IMR-90 (cell line): Measurements from ENCODE around the gene SLC66A3.

Source experiments
- BHLHE40 ChIP-seq: fragments of 150-350 bp; IDR thresholded peaks from 2 replicates; pipeline ENCODE4 v1.6.1; 2016; ENCODE audit warnings: mild to moderate bottlenecking, low read depth, low read length
- CEBPB ChIP-seq: IDR thresholded peaks from 2 replicates; pipeline ENCODE4 v1.6.1; 2012; ENCODE audit warnings: low read depth, low read length, improper control_type of control experiment
- POLR2A ChIP-seq: IDR thresholded peaks from 2 replicates; pipeline ENCODE4 v1.6.1; 2012; ENCODE audit warnings: mild to moderate bottlenecking, low read depth, low read length
- RFX5 ChIP-seq: IDR thresholded peaks from 2 replicates; pipeline ENCODE4 v1.8.0; 2012; ENCODE audit warnings: low read depth, mild to moderate bottlenecking, low read length, moderate library complexity
- TF ChIP-seq, protein P1 (sequence below): conservative IDR thresholded peaks from 2 replicates; pipeline ENCODE4 v1.5.1; 2012; ENCODE audit warnings: mild to moderate bottlenecking, low read depth, low read length, improper control_type of control experiment

DNA sequence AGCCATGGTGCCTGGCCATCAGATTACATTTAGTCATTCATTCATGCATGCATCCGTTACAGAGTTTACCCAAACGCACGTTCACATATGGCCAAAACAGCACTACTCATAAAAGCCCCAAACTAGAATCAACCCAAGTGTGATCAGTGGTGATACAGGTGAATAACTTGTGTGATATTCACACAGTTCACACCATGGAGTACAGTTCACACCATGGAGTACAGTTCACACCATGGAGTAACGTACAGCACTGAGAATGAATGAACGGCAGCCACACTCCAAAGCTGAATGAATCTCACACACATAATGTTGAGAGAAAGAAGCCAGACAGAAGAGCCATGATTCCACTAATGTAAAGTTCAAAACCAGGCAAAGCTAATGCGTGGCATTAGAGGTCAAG lies 12.3 kb upstream of the SLC66A3 start:
- TF ChIP-seq, protein P1, sequence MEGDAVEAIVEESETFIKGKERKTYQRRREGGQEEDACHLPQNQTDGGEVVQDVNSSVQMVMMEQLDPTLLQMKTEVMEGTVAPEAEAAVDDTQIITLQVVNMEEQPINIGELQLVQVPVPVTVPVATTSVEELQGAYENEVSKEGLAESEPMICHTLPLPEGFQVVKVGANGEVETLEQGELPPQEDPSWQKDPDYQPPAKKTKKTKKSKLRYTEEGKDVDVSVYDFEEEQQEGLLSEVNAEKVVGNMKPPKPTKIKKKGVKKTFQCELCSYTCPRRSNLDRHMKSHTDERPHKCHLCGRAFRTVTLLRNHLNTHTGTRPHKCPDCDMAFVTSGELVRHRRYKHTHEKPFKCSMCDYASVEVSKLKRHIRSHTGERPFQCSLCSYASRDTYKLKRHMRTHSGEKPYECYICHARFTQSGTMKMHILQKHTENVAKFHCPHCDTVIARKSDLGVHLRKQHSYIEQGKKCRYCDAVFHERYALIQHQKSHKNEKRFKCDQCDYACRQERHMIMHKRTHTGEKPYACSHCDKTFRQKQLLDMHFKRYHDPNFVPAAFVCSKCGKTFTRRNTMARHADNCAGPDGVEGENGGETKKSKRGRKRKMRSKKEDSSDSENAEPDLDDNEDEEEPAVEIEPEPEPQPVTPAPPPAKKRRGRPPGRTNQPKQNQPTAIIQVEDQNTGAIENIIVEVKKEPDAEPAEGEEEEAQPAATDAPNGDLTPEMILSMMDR = no peak
- TF ChIP-seq CEBPB = no peak
- no peak for TF ChIP-seq RFX5
- TF ChIP-seq POLR2A = no peak
- no peak for TF ChIP-seq BHLHE40
